ENCODE data around the gene SIK1.
A peak's percentile ranks its signal among the peaks of the same experiment; 100 is the strongest.
"Not testable (repeated sequence)": the region's sequence is repeated elsewhere in the genome, so short reads cannot be mapped to it uniquely, and the experiment has no call there.

The SIK1 gene

DNA sequence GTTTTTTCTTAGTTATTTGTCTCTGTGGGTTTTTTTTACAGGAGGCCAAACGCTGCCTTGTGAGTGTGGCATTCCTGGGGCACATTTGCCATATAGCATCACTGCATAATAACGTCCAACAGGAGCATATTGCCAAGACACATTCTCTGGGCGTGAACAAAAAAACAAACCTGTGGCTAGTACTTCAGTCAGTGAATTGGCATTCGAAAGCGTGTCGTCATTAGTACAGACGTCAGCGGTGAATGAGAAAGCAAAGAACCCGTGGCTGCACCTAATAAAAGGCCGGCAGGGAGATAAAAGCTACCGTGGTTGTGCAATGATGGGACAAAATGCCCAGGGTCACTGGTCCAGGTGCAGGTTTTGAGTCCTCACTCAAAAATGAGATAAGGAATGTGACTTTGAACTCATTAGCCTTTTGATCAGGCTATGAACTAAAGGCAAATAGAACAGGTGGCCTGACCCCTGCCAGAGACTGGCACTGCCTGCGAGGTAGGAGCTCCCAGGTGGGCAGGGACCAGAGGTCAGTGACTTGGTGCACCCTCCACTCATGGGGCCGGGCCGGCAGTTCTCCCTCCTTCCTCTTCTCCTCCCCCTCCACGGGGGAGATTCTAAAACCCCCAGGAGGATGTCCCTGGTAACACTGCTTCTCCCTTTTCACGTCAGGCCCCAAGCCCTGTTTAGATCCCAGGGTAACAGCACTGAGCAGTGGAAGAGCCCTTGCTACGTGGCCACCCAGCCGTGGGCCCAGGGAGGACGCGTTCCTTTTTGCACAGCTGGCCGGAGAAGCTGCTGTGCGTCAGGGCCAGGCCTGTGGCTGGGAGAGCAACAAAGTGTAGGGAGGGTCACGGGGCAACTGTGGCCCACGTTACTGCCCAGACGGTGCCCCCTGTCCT is 14.2 kb upstream of the SIK1 start:
- DNase-seq (ENCODE audit: insufficient read length); FAIRE-seq: not testable (repeated sequence)

DNA sequence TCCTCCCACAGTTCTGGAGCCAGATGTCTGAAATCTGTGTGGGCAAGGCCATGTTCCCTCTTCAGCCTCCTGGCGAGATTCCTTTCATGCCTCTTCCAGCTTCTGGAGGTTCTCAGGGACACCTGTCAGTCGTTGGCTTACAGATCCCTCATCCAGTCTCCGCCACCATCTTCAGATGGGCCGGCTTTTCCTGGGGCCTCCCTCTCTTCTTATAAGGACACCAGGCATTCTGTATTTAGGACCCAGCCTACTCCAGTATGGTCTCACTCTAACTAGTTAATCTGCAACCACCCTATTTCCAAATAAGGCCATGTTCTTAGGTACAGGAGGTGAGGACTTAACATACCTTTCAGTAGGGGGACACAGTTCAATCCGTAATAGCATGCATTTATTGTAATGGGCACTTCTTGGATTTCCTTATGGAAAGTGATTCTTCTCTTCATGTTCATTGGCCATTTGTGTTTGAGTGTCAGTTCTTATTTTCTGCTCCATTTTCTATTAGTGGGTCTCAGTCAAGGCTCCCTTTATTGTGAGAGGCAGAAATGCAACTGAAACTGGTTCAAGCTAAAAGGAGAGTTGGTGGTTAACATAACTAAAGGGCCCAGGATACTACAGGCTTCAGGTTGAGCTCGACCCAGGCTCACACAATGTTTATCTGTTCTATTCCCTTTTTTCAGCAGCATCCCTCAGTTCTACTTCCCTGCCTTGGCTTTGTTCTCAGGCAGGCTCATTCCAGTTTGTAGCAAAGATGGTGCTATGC is 12.6 kb upstream of the SIK1 start:
- FAIRE-seq, result peak; percentile 69
- DNase-seq (ENCODE audit: insufficient read length), result not testable (repeated sequence)

DNA sequence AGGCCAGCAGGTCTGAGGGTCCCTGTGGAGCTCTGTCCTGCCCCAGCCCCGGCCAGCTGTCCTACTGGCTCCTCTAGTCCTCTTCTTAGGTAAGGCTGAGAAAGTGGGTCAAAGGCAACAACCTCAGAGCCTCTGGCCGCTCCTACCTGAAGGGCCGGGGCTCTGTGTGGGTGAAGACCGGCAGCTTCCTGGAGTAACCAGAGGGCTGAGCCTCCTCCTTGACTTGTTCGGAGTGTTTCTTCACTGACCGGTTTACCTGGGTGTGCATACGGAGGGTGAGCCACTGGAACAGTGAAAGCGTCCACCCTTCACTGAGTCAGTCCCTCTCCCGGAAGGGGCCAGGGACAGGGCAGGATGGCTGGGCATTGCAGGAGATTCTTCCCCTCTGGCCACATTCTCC is 9.3 kb upstream of the SIK1 start:
- not testable (repeated sequence) for DNase-seq (ENCODE audit: insufficient read length); FAIRE-seq

DNA sequence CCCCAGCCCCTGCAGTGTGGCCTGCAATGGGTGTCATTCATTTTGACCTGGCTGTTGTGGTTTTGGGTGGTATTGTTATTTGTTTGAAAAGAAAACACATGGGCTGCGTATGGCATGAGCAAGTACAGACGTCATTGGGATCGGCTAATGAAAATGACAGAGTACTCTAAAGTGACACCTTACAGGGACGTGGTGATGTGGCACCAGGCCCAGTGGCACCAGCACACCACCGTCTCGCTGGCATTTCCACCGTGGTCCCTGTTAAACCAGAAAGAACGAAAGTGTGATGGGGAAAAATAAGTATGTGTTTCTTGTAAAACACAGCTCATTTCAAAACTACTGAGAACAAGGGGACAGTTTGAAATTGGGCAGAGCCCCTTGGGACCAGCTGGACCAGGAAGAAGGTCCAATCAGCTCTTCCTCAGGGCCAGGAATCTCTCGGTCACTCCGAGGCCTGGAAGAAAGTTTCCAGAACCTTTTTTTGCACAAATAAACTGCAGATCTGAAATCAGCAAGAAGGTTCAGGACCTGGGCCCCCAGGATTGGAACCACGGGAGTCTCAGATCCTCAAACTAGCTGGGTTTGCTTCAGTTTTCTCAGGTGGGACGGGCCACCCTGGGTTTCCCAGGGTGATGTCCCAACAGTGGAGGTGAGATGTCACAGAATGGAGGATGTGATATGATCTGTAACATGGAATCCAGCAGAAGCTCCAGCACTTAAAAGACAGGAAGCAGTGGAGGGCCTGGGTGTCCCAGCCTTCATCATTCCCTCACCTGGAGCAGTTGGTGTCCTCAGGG is 6.6 kb upstream of the SIK1 start:
- peak; percentile 75 for FAIRE-seq
- not testable (repeated sequence) for DNase-seq (ENCODE audit: insufficient read length)

DNA sequence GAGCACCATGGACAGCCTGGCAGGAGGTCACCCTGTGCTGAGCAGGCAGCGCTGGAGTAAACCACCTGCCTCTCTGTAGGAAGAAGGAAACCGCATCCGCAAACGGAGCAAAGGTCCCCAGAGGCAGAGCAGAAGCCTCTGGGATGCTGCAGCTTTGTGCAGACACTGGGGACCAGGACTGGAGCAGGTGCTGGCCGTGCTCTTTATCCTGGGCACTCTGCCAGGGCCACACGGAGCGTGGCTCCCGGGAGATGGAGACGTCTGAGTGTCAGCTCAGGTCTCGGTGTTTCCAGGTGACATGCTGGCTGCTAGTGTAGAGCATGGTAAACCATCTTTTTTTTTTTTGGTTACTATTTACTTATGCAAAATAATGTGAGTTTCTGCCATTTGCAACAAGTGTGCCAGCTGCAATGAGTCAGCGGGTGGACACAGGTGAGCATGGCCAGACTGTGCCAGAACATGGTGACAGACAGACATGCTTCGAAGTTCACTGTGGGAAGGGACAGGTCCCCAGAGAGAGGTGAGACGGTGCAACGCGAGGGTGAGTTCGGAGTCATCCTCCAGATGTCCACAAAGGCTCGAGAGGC is 4.0 kb upstream of the SIK1 start:
- peak; percentile 70 for FAIRE-seq
- not testable (repeated sequence) for DNase-seq (ENCODE audit: insufficient read length)

DNA sequence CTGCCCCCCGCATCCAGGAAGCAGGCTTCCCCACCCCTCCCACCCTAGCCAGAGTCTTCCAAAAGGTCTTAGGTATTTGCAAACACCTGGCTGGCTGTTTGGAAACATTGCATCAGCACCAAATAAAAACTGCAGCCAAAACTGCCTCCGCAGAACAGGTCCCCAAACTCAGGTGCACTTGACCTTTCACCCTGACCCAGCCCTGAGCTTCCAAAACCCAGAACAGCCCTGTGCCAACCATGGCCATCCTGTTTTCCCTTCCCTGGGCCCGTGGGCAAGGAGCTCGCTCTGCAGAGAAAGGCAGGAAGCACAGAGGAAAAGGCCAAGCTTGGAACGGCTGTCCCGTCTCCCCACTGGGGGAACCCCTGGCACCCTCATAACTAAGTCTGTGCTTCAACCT is 2.0 kb upstream of the SIK1 start:
- not testable (repeated sequence) for DNase-seq (ENCODE audit: insufficient read length); FAIRE-seq

DNA sequence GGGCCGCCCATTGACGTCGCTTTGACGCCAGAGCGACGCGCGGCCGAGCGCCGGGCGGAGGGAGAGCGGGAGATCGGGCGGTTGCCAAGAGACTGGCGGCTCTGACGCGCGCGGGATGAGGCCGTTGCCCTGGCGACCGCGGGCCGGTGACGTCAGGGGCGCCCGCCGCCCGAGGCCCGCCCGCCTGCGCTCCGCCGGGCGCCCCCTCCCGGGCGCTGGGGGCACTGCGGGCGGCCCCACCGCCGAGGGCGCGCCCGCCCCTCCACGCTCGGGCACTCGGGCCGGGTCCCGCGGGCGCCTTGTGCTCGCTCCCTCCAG is 270 bp upstream of the SIK1 start:
- peak; percentile 94 for FAIRE-seq
- DNase-seq (ENCODE audit: insufficient read length), result not testable (repeated sequence)

DNA sequence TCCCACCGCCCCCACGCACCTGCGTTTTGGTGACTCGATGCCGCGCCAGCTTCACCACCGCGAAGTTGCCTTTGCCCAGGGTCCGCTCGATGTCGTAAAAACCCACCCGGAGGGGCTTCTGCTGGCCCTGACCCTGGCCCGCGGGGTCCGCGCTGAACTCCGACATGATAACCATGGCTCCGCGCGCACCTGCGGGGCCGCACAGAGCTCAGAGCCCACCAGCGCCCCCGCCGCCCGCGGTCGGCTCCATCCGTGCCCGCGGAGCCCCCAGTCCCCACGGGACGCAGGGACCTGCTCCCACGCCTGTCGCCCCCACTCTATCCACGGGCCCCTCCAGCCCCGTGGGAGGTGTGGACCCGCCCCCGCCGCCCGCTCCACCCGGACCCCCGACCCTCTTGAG is 927 bp downstream of the SIK1 start:
- FAIRE-seq; DNase-seq (ENCODE audit: insufficient read length): not testable (repeated sequence)

DNA sequence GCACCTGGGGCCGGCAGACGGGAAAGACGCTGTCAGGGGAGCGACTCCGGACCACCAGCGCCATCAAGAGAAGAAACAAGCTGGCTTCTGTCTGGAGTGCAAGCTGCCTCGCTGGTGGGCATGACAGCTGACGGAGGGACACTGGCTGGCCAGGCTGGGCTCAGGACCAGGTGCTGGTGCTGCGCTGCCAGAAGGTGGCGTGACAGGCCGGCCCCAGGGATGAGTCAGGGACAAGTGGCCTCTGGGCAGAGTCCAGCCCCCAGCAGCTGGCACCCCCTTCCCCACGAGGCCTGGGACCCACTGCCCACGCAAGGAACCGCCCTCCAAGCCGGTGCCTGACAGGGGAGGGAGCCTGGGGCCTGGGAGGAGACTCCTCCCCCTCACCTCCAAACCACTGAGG is 7.5 kb downstream of the SIK1 start:
- not testable (repeated sequence) for DNase-seq (ENCODE audit: insufficient read length); FAIRE-seq

DNA sequence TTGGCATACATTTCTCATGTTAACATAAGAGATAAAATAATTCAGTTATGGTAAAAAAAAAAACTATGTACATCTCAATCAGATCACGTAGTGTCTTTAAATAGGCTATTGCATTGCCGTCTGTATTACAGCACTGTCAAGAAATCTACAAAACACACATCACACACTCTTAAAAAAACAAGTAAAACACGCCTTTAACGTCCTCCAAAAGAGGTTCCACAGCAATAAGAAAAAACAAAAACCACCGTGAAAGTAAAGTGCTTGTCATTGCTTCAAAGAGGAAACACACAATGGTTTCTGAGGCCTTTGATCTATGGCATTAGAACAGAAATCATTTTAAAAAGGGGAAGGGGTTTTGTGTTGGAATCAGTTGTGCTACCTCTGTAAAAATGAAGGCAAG is 12.4 kb downstream of the SIK1 start:
- DNase-seq (ENCODE audit: insufficient read length); FAIRE-seq: not testable (repeated sequence)

DNA sequence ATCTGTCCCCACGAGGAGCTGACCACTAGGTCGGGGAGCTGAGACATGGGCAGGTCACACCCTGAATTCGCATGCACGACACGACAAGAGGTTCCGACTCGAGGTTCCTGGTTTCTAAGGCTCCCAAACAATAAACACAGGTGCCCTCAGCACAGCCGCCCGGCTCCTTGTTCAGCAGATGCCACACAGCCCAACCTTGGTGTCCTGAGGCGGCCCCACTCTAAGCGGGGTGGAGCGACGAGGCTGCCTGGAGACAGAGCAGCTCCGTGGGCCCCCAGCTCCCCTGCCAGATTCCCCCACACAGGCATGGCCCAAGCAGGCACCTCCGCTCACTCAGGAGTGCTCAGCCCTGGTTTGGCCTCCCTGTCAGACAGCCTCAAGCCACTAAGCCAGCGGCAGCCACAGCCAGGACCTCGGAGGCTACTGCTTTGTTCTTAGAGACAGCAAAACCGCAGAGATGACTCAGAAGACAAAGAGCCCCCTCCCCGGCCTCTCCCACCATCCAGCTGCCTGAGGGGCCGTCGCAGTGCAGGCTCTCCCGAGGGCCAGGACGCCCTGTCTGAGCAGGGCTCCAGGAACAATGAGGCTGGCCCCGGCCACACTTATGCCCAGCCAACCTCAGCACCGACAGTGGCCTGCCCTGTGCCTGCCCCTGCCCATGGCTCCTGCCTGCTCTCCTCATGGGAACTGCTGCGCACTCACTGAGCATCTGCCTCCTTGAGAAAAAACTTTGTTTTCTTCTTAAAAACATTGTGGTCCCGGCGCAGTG is 14.7 kb downstream of the SIK1 start:
- not testable (repeated sequence) for DNase-seq (ENCODE audit: insufficient read length); FAIRE-seq

DNA sequence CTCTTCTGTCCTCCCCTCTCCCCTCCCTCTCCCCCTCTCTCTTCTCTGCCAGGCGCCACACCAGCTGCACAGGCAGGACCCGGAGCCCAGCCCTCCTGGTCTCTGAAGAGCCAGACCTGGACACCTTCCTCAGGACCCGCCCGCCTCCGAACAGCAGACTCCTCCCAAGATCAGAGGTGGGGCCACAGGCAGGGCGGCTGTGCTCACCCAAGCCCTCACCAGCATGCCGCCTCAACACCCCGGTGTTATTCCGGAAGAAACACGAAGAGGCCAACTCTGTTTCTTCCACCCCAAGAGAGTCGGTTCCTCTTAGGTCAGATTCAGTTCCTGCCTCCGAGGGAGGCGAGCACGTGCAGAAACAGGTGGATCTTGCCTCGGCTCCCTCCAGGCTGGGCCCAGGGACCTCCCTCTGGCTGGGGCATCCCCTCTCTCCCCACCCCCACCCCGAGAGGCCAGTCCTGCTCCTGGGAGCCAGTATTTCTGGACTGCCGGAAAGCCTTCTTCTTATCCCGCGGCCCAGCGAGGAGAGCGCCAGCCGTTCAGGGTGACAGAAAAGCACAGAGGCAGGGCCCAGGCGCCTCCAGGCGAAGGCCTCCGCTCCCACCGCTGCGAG is 16.4 kb downstream of the SIK1 start:
- DNase-seq (ENCODE audit: insufficient read length); FAIRE-seq: not testable (repeated sequence)

DNA sequence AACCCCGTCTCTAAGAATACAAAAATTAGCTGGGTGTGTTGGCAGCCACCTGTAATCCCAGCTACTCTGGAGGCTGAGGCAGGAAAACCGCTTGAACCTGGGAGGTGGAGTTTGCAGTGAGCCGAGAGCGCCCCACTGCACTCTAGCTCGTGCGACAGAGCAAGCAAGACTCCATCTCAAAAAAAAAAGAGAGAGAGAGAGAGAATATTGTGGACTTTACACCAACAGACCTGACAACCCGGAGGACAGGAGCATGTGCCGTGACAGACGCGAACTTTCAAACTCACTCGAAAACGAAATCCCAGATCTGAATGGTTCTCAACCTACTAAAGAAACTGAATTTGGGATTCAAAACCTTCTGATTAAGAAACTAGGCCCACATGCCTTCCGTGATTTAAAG is 19.8 kb downstream of the SIK1 start:
- not testable (repeated sequence) for DNase-seq (ENCODE audit: insufficient read length)

DNA sequence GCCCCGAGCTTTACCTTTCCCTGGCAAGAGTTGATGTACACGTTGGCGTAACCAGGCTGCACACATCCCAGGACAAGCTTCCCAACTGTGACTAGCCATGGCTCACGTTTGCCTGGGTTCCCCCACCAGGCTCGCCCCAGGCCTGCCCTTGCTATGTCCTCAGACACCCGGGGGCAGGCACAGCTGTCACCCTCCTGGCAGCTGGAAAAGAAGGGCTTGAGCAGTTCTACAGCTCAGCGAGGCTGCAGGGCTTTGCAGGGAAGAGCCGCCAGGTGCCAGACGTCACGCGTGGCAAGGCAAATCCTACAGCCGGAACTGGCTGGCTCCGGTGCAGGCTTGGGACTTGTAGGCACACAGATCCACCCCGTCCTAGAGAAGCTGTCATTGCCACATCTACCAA is 22.5 kb downstream of the SIK1 start:
- FAIRE-seq; DNase-seq (ENCODE audit: insufficient read length): not testable (repeated sequence)

More for the DNA sequence above, 19.8 kb downstream of the SIK1 start:
- not testable (repeated sequence) for FAIRE-seq

DNA sequence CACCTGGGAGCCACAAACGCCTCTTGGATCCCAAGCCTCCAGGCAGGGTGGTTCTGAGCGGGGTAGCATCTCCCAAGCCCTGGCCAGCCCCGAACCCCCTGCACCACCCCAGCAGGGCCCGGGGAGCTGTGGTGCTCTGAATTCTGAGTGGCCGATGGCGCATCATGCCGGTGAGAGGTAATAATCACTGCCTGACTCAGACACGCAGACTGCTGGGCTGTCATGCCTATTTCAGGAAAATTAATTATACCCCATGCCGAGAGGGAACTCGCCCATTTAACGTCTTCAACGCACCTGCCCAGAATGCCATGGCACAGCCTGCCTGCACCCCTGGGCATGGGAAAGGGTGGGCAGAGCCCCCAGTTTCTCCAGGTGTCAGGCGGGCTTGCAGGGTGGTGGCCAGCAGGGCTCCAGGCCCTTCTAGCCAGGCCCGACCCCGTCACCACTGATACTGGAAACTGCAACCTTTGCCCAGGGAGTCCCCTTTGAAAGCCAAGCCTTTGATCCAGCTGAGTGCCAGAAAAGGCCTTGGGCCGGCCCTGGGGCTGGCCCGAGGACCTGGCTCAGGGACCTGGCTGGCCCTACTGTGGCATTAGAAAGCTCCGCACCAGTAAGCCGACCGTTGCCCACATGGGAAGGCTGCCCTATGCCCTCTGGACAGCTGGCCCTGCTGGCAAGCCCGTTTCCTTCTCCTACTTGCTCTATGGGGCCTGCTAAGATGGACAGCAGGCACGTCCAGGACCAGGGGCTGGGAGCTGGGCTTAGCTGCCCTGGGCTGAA is 23.1 kb downstream of the SIK1 start:
- not testable (repeated sequence) for DNase-seq (ENCODE audit: insufficient read length); FAIRE-seq

DNA sequence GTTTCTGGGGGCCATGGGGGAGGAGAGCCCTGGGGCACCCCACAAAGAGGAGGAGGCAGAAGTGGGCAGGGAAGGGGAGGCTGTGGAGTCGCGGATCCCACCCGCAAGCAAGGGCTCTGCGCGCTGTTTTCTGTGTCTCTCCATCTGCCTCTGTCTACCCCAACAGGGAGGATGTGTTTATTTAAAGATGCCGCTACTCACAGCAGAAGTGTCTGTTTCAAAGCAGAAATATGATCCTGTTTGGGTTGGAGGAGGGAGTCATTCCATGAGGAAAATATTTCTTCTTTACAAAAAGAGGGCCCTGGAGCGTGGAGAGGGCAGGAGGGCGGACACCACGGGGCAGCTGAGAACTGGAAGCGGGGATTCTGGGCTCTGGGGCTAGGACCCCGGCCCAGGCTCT is 25.8 kb downstream of the SIK1 start:
- not testable (repeated sequence) for DNase-seq (ENCODE audit: insufficient read length); FAIRE-seq

DNA sequence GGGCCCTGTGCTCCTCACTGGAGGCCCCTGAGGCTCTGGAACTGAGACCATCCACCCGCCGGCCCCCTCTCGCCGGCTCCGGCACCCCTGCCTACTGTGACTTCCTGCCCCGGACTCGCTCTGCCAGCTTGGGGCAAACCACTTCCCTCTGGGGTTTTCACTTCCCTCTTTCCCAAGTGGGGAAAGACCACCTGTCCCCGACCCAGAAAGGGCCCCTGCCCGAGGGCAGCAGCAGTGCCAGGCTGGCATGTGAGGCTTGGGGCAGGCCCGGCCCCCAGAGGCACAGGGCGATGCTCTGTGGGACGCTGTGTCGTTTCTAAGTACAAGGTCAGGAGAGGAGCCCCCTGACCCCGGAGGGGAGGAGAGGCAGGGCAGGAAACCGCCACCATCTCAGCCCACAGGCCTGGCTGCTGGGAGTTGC is 27.3 kb downstream of the SIK1 start:
- DNase-seq (ENCODE audit: insufficient read length); FAIRE-seq: not testable (repeated sequence)

DNA sequence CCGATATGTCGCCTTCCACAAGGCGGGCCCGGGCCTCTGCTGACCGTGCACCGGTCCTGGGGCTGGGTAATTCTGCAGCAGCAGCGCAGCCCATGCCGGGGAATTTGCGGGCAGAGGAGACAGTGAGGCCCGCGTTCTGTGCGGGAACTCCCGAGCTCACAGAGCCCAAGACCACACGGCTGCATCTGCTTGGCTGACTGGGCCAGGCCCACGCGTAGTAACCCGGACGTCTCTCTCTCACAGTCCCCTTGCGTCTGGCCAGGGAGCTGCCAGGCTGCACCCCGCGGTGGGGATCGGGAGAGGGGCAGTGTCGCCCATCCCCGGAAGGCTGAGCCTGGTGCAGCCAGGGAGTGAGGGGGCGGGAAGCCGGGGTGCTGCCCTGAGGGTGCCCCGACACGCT is 27.8 kb downstream of the SIK1 start:
- FAIRE-seq, result peak; percentile 92
- not testable (repeated sequence) for DNase-seq (ENCODE audit: insufficient read length)
